ENCODE results near the gene ASTN2. TPM values are rescaled to one million over a fixed set of nuclear protein-coding genes. Genes with fewer than 3 reads are reported as not detected.

ASTN2 gene, protein sequence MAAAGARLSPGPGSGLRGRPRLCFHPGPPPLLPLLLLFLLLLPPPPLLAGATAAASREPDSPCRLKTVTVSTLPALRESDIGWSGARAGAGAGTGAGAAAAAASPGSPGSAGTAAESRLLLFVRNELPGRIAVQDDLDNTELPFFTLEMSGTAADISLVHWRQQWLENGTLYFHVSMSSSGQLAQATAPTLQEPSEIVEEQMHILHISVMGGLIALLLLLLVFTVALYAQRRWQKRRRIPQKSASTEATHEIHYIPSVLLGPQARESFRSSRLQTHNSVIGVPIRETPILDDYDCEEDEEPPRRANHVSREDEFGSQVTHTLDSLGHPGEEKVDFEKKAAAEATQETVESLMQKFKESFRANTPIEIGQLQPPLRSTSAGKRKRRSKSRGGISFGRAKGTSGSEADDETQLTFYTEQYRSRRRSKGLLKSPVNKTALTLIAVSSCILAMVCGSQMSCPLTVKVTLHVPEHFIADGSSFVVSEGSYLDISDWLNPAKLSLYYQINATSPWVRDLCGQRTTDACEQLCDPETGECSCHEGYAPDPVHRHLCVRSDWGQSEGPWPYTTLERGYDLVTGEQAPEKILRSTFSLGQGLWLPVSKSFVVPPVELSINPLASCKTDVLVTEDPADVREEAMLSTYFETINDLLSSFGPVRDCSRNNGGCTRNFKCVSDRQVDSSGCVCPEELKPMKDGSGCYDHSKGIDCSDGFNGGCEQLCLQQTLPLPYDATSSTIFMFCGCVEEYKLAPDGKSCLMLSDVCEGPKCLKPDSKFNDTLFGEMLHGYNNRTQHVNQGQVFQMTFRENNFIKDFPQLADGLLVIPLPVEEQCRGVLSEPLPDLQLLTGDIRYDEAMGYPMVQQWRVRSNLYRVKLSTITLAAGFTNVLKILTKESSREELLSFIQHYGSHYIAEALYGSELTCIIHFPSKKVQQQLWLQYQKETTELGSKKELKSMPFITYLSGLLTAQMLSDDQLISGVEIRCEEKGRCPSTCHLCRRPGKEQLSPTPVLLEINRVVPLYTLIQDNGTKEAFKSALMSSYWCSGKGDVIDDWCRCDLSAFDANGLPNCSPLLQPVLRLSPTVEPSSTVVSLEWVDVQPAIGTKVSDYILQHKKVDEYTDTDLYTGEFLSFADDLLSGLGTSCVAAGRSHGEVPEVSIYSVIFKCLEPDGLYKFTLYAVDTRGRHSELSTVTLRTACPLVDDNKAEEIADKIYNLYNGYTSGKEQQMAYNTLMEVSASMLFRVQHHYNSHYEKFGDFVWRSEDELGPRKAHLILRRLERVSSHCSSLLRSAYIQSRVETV (N-terminal part only)
- total RNA-seq, result 1 to 10 TPM in 5 of 6 experiments, under 1 TPM in 1; 0.91 to 3.1 (median 2.5) TPM
- long read RNA-seq, partial matches to known transcripts, result 1 of 3 reads
- long read RNA-seq, other reads (novel, unspliced or antisense), result 2 of 3 reads

DNA sequence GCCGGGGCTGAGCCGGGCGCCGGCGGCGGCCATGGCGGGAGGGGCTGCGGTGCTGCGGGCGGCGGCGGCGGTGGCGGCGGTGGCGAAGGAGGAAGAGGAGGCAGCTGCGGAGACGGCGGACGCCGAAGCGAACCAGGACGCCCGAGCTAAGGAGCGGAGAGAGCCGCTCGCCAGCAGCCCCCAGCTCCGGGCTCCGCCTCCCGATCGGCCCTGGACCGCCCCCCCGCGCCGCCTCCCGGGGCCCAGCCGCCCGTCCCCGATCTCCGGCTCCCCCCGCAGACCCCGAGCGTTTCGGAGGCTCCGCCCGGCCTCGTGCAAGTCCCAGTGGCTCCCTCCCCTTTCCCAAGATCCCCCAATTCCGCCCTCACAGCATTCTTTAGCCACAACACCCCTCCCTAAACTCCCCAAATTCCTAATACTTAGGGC is at the start of gene ASTN2:
TSS of gene ASTN2 (minus strand) at position 152 of the 426 bp plus-strand sequence. CDS start at position 33, 119 bp downstream.
- 0% methylated on average over 4 of the region's 48 CpGs for WGBS (ENCODE audit: insufficient coverage, low coverage, low lambda C conversion rate, missing lambda C conversion rate)
- H3K27ac ChIP-seq, result no peak within 1 kb of the TSS
- peaks cover 0 to 19% of the 10 kb centered on the region in 2 donors for H3K27me3 ChIP-seq
- peak in 2 of 3 donors; percentile 34 to 54 for DNase-seq
- no peaks in the 10 kb centered on the region for H3K9me3 ChIP-seq
- ATAC-seq, result peak; percentile 13 to 47 (median 36)
- peaks cover 0 to 9% (median 0%) of the 10 kb centered on the region in 4 donors for H3K4me1 ChIP-seq
- no peaks in the 10 kb centered on the region for H3K36me3 ChIP-seq
- TF ChIP-seq, protein P1, sequence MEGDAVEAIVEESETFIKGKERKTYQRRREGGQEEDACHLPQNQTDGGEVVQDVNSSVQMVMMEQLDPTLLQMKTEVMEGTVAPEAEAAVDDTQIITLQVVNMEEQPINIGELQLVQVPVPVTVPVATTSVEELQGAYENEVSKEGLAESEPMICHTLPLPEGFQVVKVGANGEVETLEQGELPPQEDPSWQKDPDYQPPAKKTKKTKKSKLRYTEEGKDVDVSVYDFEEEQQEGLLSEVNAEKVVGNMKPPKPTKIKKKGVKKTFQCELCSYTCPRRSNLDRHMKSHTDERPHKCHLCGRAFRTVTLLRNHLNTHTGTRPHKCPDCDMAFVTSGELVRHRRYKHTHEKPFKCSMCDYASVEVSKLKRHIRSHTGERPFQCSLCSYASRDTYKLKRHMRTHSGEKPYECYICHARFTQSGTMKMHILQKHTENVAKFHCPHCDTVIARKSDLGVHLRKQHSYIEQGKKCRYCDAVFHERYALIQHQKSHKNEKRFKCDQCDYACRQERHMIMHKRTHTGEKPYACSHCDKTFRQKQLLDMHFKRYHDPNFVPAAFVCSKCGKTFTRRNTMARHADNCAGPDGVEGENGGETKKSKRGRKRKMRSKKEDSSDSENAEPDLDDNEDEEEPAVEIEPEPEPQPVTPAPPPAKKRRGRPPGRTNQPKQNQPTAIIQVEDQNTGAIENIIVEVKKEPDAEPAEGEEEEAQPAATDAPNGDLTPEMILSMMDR (IDR thresholded peaks at IDR 0.05), result no peak
- TF ChIP-seq POLR2A (IDR thresholded peaks at IDR 0.05), result no peak
- intact Hi-C loops (cut with DNase I), result no loop called here
- peak within 1 kb of the TSS; percentile 16 to 47 (median 21) for H3K4me3 ChIP-seq

DNA sequence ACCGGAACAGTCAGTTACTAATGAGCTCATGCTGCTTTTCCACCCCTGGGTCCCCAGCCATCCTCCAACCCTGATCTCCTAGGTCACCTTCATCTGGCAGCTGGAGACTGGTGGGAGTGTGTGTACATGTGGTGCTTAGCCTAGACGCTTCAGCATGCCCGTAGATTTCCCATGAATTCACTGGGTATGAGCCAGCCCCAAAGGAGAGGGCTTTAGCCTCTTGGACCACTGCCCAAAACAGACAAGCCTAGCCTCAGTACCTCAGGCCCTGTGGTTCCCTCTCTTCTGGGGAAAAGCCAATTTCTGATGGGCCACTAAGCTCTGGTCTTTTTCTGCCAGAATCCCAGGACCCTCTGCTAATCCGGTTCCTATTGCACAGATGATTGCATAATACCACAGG is 48.0 kb upstream of the ASTN2 start:
- TF ChIP-seq POLR2A (IDR thresholded peaks at IDR 0.05), result no peak
- TF ChIP-seq, protein P1 (IDR thresholded peaks at IDR 0.05), result no peak
- ATAC-seq, result no peak
- Histone ChIP-seq H3K27ac (no peak overlapping the region), H3K4me3 (no peak overlapping the region), H3K9me3 (no peaks in the 10 kb centered on the region), H3K36me3 (no peaks in the 10 kb centered on the region), H3K27me3 (no peaks in the 10 kb centered on the region), H3K4me1 (no peaks in the 10 kb centered on the region)
- no peak for DNase-seq
- intact Hi-C loops (cut with DNase I), result no loop called here
- 36% methylated on average over 2 of the region's 4 CpGs for WGBS (ENCODE audit: insufficient coverage, low coverage, low lambda C conversion rate, missing lambda C conversion rate)

DNA sequence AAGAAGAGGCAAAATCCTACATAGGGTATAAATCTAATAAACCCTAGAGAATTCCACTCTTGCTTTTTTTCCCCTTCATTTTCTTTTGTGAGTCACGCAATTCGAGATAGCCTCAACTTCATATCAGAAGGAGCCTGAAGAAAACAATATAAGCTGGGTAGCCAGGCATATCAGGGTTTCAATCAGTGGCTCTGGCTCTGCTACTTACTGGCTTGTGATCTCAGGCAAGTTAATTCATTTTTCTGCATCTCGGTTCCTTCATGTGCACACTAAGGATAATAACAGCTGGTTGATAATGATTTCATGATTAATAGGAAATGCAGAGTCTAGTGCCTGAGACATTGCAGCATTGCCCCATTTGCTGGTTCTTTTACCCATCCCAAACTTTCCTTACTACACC is 46.5 kb upstream of the ASTN2 start:
- Histone ChIP-seq H3K27me3 (no peaks in the 10 kb centered on the region), H3K4me1 (no peaks in the 10 kb centered on the region), H3K36me3 (no peaks in the 10 kb centered on the region), H3K4me3 (no peak overlapping the region), H3K9me3 (no peaks in the 10 kb centered on the region), H3K27ac (no peak overlapping the region)
- ATAC-seq, result no peak
- DNase-seq, result no peak
- intact Hi-C loops (cut with DNase I), result no loop called here
- TF ChIP-seq POLR2A (IDR thresholded peaks at IDR 0.05), result no peak
- TF ChIP-seq, protein P1 (IDR thresholded peaks at IDR 0.05), result no peak
- 70% methylated on average over 3 of the region's 3 CpGs for WGBS (ENCODE audit: insufficient coverage, low coverage, low lambda C conversion rate, missing lambda C conversion rate)

DNA sequence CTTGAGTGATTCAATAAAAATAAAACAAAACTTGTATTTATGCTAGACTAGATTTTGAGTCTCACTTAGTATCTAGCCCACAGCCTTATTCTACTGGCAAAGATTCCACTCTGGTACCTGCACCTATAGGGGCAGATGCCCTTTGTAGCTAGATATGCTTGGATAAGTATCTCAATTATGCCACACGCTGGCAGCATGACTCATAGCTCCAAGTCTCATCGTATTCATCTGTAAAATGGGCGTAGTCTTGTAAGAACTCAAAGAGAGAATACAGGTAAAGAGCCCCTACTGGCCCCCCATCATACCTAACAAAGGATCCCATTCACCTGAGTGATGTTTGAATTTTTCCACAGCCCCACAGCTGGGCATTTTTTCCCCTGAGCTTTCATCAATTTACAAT is 45.9 kb upstream of the ASTN2 start:
- TF ChIP-seq, protein P1 (IDR thresholded peaks at IDR 0.05), result no peak
- TF ChIP-seq POLR2A (IDR thresholded peaks at IDR 0.05), result no peak
- no peak for DNase-seq
- WGBS (ENCODE audit: insufficient coverage, low coverage, low lambda C conversion rate, missing lambda C conversion rate), result 65% methylated on average over 3 of the region's 3 CpGs
- Histone ChIP-seq H3K27me3 (no peaks in the 10 kb centered on the region), H3K36me3 (no peaks in the 10 kb centered on the region), H3K4me1 (no peaks in the 10 kb centered on the region), H3K9me3 (no peaks in the 10 kb centered on the region), H3K27ac (no peak overlapping the region), H3K4me3 (no peak overlapping the region)
- intact Hi-C loops (cut with DNase I), result no loop called here
- ATAC-seq, result no peak

All from right lobe of liver (tissue), 6 donors.